KOPT-K1 (cell line): ENCODE measurements around the gene SNX8.
"Not testable (repeated sequence)": the region's sequence is repeated elsewhere in the genome, so short reads cannot be mapped to it uniquely, and the experiment has no call there.

ENCODE experiments used
- H3K27ac ChIP-seq: fragments of 200-600 bp; sonication (generic); 2 replicates; pipeline ENCODE4 v1.5.1; 2016; ENCODE audit warnings: antibody characterized with exemption, mild to moderate bottlenecking, low read depth, low read length; ENCODE audit not compliant: poor library complexity, severe bottlenecking
- H3K36me3 ChIP-seq: fragments of 200-600 bp; sonication (generic); 2 replicates; pipeline ENCODE4 v1.5.1; 2017; ENCODE audit warnings: antibody characterized with exemption, mild to moderate bottlenecking, low read length, moderate library complexity; ENCODE audit not compliant: insufficient read depth
- H3K9me3 ChIP-seq: fragments of 200-600 bp; sonication (generic); 2 replicates; pipeline ENCODE4 v1.5.1; 2017; ENCODE audit warnings: antibody characterized with exemption, low read length, mild to moderate bottlenecking; ENCODE audit not compliant: insufficient read depth, poor library complexity, severe bottlenecking

The SNX8 gene

GRCh38 chr7:2269089-2269990, 44.9 kb downstream of the SNX8 start:
- peaks cover 18% of the 10 kb centered on the region; the same call in 1 of the 2 replicates for H3K36me3 ChIP-seq
- H3K27ac ChIP-seq, H3K9me3 ChIP-seq: not testable (repeated sequence)

GRCh38 chr7:2266911-2267310, 47.3 kb downstream of the SNX8 start:
- H3K27ac ChIP-seq, result no peak overlapping the region
- no peaks in the 10 kb centered on the region for H3K9me3 ChIP-seq
- peaks cover 36% of the 10 kb centered on the region; the same call in 1 of the 2 replicates for H3K36me3 ChIP-seq

GRCh38 chr7:2264158-2264557, 50.1 kb downstream of the SNX8 start:
- no peaks in the 10 kb centered on the region for H3K9me3 ChIP-seq
- no peak overlapping the region for H3K27ac ChIP-seq
- peaks cover 24% of the 10 kb centered on the region; the same call in 1 of the 2 replicates for H3K36me3 ChIP-seq

- Histone ChIP-seq H3K27ac (no peak overlapping the region), H3K9me3 (no peaks in the 10 kb centered on the region), H3K36me3 (peaks cover 24% of the 10 kb centered on the region; the same call in 1 of the 2 replicates)
Observed at GRCh38 chr7:2263176-2263575, 51.1 kb downstream of the SNX8 start.

GRCh38 chr7:2261611-2262010, 52.6 kb downstream of the SNX8 start:
- H3K36me3 ChIP-seq, result peaks cover 26% of the 10 kb centered on the region; the same call in 1 of the 2 replicates

GRCh38 chr7:2260820-2261219, 53.4 kb downstream of the SNX8 start:
- Histone ChIP-seq H3K9me3 (no peaks in the 10 kb centered on the region), H3K36me3 (peaks cover 33% of the 10 kb centered on the region; the same call in 1 of the 2 replicates), H3K27ac (no peak overlapping the region)

More at GRCh38 chr7:2261611-2262010, 52.6 kb downstream of the SNX8 start:
- no peak overlapping the region for H3K27ac ChIP-seq
- H3K9me3 ChIP-seq, result no peaks in the 10 kb centered on the region

GRCh38 chr7:2259480-2259879, 54.8 kb downstream of the SNX8 start:
- H3K27ac ChIP-seq, result no peak overlapping the region
- H3K9me3 ChIP-seq, result no peaks in the 10 kb centered on the region
- peaks cover 39% of the 10 kb centered on the region; the same call in 1 of the 2 replicates for H3K36me3 ChIP-seq

- Histone ChIP-seq H3K9me3 (no peaks in the 10 kb centered on the region), H3K36me3 (peaks cover 35% of the 10 kb centered on the region; the same call in 1 of the 2 replicates), H3K27ac (no peak overlapping the region)
Observed at GRCh38 chr7:2258661-2259365, 55.4 kb downstream of the SNX8 start.

GRCh38 chr7:2257651-2258050, 56.6 kb downstream of the SNX8 start:
- H3K36me3 ChIP-seq, result peaks cover 33% of the 10 kb centered on the region; the same call in 1 of the 2 replicates
- no peaks in the 10 kb centered on the region for H3K9me3 ChIP-seq
- no peak overlapping the region for H3K27ac ChIP-seq

- Histone ChIP-seq H3K9me3 (no peaks in the 10 kb centered on the region), H3K36me3 (peaks cover 29% of the 10 kb centered on the region; the same call in 1 of the 2 replicates), H3K27ac (no peak overlapping the region)
Observed at GRCh38 chr7:2257046-2257551, 57.1 kb downstream of the SNX8 start.

- Histone ChIP-seq H3K27ac (no peak overlapping the region), H3K9me3 (no peaks in the 10 kb centered on the region), H3K36me3 (peaks cover 34% of the 10 kb centered on the region; the same call in 1 of the 2 replicates)
Observed at GRCh38 chr7:2256306-2257045, 57.8 kb downstream of the SNX8 start.

- H3K9me3 ChIP-seq, result no peaks in the 10 kb centered on the region
- H3K27ac ChIP-seq, result no peak overlapping the region
- H3K36me3 ChIP-seq, result peaks cover 38% of the 10 kb centered on the region; the same call in 1 of the 2 replicates
Observed at GRCh38 chr7:2255145-2256139, 58.8 kb downstream of the SNX8 start.

GRCh38 chr7:2254429-2255144, 59.7 kb downstream of the SNX8 start:
- H3K9me3 ChIP-seq, result no peaks in the 10 kb centered on the region
- no peak overlapping the region for H3K27ac ChIP-seq
- peaks cover 42% of the 10 kb centered on the region; the same call in 1 of the 2 replicates for H3K36me3 ChIP-seq
